GM21367 (cell line): ENCODE results near the gene AHNAK.
"Not testable (repeated sequence)": the region's sequence is repeated elsewhere in the genome, so short reads cannot be mapped to it uniquely, and the experiment has no call there.

Experiments
- ATAC-seq: cut with Tn5 transposase; IDR thresholded peaks from one replicate; pipeline ENCODE4 v1.9.1; 2021; ENCODE audit not compliant: unreplicated experiment

AHNAK gene

GRCh38 chr11:62534779-62535545 lies 11.6 kb downstream of the AHNAK start:
- ATAC-seq, result no peak

DNA sequence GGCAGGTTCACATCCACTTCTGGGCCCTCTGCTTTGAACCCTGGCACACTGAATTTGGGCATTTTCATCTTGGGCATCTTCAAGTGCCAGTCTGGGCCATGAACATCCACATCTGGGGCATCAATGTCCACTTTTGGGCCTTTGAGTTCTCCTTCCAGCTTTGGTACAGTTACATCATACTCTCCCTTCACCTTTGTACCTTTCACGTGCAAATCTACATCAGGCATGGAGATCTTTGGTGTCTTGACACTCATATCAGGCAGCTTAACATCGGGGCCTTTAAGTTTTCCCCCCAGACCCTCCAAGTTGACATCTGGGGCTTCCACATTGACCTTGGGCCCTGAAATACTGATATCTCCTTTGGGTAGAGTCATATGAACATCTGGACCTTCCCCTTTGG lies 14.5 kb downstream of the AHNAK start:
- ATAC-seq, result no peak

DNA sequence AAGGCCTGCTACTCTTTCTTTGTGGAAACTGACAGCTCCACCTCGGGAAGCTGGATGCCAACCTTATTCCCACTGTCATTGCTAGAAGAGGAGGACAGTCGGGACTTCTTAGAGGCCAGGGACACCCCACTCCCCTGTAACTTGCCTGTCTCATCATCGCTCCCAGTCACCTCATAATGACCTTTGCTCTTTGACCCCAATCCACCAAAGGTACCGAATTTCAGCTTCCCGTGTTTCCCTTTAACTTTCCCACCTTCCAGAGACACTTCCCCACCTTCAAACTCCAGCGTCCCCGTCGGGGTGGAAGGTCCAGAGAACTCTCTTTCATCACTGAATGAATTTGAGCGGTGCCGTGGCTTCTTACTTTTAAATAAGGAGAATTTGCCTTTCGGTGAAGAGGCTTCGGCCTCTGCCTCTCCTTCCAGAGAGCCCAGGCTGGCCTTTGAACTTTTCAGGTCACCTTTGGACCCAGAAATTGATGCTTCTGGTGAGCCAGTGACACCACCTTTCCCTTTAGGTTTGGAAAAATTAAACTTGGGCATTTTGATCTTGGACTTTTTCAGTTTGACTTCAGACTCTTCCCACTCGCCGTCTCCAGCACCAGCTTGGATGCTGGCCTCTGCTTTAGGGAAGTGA lies 29.8 kb downstream of the AHNAK start:
- ATAC-seq, result no peak

DNA sequence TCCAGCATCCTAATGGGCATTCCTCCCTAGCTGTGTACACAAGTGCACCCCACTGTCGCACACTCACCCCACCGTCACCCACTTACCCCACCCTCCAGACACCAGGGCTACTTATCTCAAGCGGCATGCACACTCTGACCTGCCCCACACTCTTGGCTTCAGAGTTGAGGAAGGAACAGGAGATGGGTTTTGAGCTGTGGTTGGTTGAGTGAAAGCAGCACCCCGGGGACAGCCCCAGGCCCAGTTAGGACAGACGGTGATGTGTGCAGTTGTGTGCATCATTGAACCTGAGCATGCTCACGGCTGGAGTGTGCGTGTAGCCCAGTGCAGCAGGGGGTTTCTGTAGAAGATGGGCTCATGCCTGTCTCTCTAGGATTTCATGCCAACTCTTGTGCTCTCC lies 32.5 kb downstream of the AHNAK start:
- no peak for ATAC-seq

DNA sequence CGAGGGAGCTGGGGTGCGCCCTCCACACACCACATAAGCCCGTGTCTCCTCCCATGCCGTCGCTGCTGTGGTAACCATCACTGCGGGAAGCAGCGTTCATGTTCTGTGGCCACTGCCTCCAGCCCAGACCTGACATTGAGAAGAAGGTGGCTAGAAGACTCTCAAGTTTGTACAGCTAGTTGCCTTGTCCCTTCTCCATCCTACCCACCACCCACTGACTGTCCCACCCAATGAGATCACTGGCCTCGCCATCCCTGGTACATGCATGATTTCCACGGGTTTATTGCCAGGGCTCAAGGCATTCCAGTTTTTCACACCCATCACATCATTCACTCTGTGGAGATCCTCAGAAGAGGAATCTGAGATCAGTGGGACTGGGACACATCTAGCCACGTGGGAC lies 33.0 kb downstream of the AHNAK start:
- ATAC-seq, result no peak

- no peak for ATAC-seq
These were observed 33.6 kb downstream of the AHNAK start for GRCh38 chr11:62512961-62513360.

GRCh38 chr11:62508336-62509058 lies 38.1 kb downstream of the AHNAK start:
- no peak for ATAC-seq

DNA sequence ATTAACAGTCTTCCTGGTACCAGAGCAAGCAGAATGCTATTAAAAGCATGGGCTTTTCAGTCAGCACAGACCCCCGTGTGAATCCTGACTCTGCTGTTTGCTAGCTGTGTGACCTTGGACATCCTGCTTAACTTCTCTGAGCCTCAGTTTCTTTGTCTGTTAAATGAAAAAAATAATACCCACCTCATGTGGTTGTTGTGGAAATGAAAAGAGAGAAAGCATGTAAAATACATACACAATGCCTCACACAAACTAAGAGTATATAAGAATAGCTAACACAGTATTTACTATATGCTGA lies 39.5 kb downstream of the AHNAK start:
- no peak for ATAC-seq

DNA sequence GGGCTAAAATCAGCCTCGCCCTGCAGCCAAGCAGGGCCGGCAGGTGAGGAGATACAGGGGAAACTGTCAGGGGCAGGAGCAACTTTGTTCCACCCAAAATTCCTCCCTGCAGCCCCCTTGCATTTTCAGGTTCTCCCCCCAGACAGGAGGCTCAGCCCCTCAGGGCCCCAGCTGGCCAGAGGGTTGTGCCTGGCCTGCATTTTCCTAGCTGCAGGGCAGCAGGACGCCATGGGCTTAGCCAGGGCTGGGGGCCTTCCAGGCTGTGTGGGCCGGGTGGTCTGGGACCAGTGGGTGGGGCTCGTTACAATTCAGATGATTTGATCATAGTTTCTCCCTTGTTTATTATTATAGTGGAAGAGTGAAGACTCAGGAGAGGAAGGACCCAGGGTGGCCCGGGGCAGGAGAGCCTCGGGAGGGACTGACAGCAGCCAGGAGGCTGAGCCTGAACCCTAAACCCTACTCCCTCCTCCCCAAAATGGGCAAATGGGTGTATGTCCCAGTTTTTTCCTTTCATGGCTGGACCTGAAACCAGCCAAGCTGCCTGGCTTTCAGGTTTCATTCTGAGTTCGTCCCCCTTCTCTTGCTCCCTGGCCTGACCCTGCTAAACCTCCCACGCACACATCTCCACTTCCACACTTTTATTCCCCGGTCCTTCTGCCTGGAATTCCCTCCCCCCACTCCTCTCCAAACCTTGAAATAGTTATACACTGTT lies 40.0 kb downstream of the AHNAK start:
- ATAC-seq, result no peak

GRCh38 chr11:62505440-62506091 lies 41.0 kb downstream of the AHNAK start:
- no peak for ATAC-seq

GRCh38 chr11:62505059-62505439 lies 41.6 kb downstream of the AHNAK start:
- no peak for ATAC-seq

- ATAC-seq, result no peak
These were observed 42.2 kb downstream of the AHNAK start for GRCh38 chr11:62504158-62504973.

GRCh38 chr11:62502030-62502730 lies 44.4 kb downstream of the AHNAK start:
- no peak for ATAC-seq

DNA sequence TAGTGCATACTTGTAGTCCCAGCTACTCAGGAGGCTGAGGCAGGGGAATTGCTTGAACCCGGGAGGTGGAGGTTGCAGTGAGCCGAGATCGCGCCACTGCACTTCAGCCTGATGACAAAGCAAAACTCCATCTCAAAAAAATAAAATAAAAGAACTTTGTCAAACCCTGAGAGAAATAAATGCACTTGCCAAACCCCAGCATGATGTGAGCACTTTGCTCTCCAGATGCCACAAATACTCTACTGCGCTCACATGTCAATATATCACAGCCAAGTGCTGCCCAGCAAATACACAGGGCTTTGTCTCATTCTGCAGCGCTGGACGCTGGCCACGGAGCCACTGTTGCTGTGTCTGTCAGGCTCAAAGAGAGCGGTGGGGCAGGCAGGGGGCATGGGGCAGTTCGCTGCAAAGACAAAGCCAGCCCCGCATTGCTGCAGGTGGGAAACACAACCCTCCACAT lies 45.1 kb downstream of the AHNAK start:
- ATAC-seq, result no peak

DNA sequence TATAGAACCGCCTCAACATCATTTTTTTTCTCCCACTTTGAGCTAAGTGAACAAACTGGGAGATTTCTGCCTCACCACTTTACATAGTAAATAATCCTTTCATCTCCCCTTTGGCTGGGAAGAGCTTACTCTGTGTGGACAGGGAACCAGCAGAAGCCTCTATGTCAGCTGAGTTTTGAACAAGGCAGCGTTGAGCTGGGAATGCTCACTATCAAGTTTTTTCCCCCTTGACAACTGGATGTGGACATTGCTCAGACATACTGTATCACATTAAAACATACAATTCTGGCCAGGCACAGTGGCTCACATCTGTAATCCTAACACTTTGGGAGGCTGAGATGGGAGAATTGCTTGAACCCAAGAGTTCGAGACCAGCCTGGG lies 46.0 kb downstream of the AHNAK start:
- ATAC-seq, result no peak

DNA sequence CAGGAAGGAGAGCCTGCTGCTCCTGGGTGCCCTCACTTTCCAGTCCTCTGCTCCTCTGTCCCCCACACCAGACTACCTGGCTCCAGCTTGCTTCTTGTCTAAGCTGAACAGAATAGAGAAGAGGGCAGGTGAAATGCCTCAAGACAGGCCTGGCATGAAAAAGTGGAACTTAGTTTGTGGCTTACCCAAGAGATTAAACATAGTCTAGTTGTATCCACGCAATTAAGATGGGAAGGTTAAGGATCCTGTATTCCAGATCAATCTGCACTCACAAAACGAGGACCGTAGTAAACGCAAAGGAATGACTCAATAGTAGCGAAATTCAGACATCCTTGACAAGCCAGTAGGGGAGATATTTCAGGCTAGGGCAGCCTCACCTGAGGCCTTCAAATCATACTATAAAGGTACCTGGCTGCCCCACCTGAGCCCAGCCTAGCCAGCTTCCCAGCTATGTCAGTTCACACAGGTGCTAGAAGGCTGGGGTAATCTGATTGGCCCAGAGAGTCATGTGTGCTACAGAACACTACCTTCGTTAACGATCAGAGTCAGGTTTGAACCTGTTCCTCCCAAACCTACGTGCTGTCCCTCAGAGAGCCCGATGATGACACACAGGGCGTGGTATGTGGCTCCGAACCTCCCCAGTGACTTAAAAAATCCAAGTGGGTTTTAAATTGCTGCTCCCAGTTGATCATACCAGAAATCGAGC lies 46.5 kb downstream of the AHNAK start:
- ATAC-seq, result no peak

- not testable (repeated sequence) for ATAC-seq
These were observed 47.2 kb downstream of the AHNAK start for GRCh38 chr11:62499311-62499943.

GRCh38 chr11:62498492-62499286 lies 47.9 kb downstream of the AHNAK start:
- no peak for ATAC-seq
